GM12878 (cell line): Measurements from ENCODE around the gene NOP56. TPM values are rescaled to one million over a fixed set of nuclear protein-coding genes. Genes with fewer than 3 reads are reported as not detected.

Experiments
- BHLHE40 ChIP-seq, 2 experiments: fragments of 450-650 bp in 1 of 2; IDR thresholded peaks; 2 replicates each; pipeline ENCODE4 v1.6.1; 2011 to 2017; ENCODE audit warnings: low read depth in 2 of 2, borderline replicate concordance in 1 of 2, improper control_type of control experiment in 1 of 2, low read length in 1 of 2, mild to moderate bottlenecking in 1 of 2
- CHD2 ChIP-seq: IDR thresholded peaks from 2 replicates; pipeline ENCODE4 v1.6.1; 2011; ENCODE audit warnings: low read depth, low read length, improper control_type of control experiment, borderline replicate concordance
- EGR1 ChIP-seq, 2 experiments: IDR thresholded peaks; 1 replicate in 1 of 2; 2 replicates in 1 of 2; pipeline ENCODE4 v1.6.1; 2011 to 2012; ENCODE audit warnings: low read depth in 2 of 2, low read length in 2 of 2, borderline replicate concordance in 1 of 2, mild to moderate bottlenecking in 1 of 2, moderate library complexity in 1 of 2
- MXI1 ChIP-seq: fragments of 150-350 bp; IDR thresholded peaks from 2 replicates; pipeline ENCODE4 v1.6.1; 2011; ENCODE audit warnings: low read depth, mild to moderate bottlenecking, inconsistent platforms, low read length, improper control_type of control experiment
- NFYA ChIP-seq: IDR thresholded peaks from 2 replicates; pipeline ENCODE4 v1.6.1; 2011; ENCODE audit warnings: low read depth, mild to moderate bottlenecking, low read length, improper control_type of control experiment, borderline replicate concordance
- NKRF ChIP-seq: fragments of 450-650 bp; conservative IDR thresholded peaks from 2 replicates; pipeline ENCODE4 v1.6.1; 2017; ENCODE audit warnings: mild to moderate bottlenecking, moderate library complexity
- NR2F1 ChIP-seq: fragments of 450-650 bp; conservative IDR thresholded peaks from 2 replicates; pipeline ENCODE4 v1.6.1; 2017; ENCODE audit warnings: mild to moderate bottlenecking
- PKNOX1 ChIP-seq: fragments of 450-650 bp; IDR thresholded peaks from 2 replicates; pipeline ENCODE4 v1.6.1; 2016; ENCODE audit warnings: mild to moderate bottlenecking
- PML ChIP-seq: IDR thresholded peaks from 2 replicates; pipeline ENCODE4 v1.6.1; 2012; ENCODE audit warnings: low read length, inconsistent platforms
- SMC3 ChIP-seq: IDR thresholded peaks from 2 replicates; pipeline ENCODE4 v1.6.1; 2011; ENCODE audit warnings: low read length, improper control_type of control experiment, borderline replicate concordance
- SP1 ChIP-seq: IDR thresholded peaks from one replicate; pipeline ENCODE4 v1.6.1; 2011; ENCODE audit warnings: low read depth, low read length
- SRF ChIP-seq, 2 experiments: IDR thresholded peaks; 2 replicates each; pipeline ENCODE4 v1.6.1; 2011; ENCODE audit warnings: low read depth in 2 of 2, low read length in 2 of 2, mild to moderate bottlenecking in 1 of 2, moderate library complexity in 1 of 2
- WRNIP1 ChIP-seq: IDR thresholded peaks from 2 replicates; pipeline ENCODE4 v1.6.1; 2011; ENCODE audit warnings: low read depth, low read length, improper control_type of control experiment, borderline replicate concordance
- ZNF207 ChIP-seq: fragments of 450-650 bp; IDR thresholded peaks from 2 replicates; pipeline ENCODE4 v1.6.1; 2014; ENCODE audit warnings: antibody characterized with exemption, mild to moderate bottlenecking, borderline replicate concordance
- ZNF384 ChIP-seq: IDR thresholded peaks from 2 replicates; pipeline ENCODE4 v1.6.1; 2012; ENCODE audit warnings: low read depth, mild to moderate bottlenecking, low read length, improper control_type of control experiment, borderline replicate concordance
- polyA plus RNA-seq, 11 experiments: library from polyadenylated mRNA; depleted of rRNA in 4 of 11; unstranded in 6 of 11; stranded (reverse) in 5 of 11; fragments of >200 nt; fragmentation: Nextera tagmentation in 4 of 11; fragmentation: Illumina TruSeq in 1 of 11; extraction: Ambion mirVana in 4 of 11; extraction: Trizol in 1 of 11; gene quantifications; 1 replicate in 1 of 11; 2 replicates in 10 of 11; pipeline versions ENCODE4 v1.2.1 to v1.2.3, GENCODE V29; 2011 to 2016; ENCODE audit warnings: inconsistent platforms in 2 of 11, missing spikeins in 2 of 11, low read depth in 1 of 11
- total RNA-seq, 4 experiments: library from RNA; depleted of rRNA in 3 of 4; stranded (reverse); fragments of >200 nt in 3 of 4; fragmentation: Illumina TruSeq in 1 of 4; extraction: Trizol in 1 of 4; gene quantifications; 2 replicates each; pipeline versions ENCODE4 v1.2.1 to v1.2.3, GENCODE V29; 2013 to 2021
- TF ChIP-seq, protein P1 (sequence below): fragments of 450-650 bp; formaldehyde crosslinking; IDR thresholded peaks from 2 replicates; pipeline ENCODE4 v1.4.0; 2022; ENCODE audit warnings: mild to moderate bottlenecking, moderate library complexity
- TF ChIP-seq, protein P2 (sequence below): IDR thresholded peaks from 2 replicates; pipeline ENCODE4 v1.6.1; 2011; ENCODE audit warnings: mild to moderate bottlenecking, low read depth, low read length, moderate library complexity; ENCODE audit not compliant: insufficient replicate concordance
- TF ChIP-seq, protein P3 (sequence below): fragments of 450-650 bp; IDR thresholded peaks from 2 replicates; pipeline ENCODE4 v1.6.1; 2017; ENCODE audit warnings: low read depth, mild to moderate bottlenecking, moderate library complexity

The NOP56 gene
- total and polyA plus RNA-seq, 10 of the 15 experiments (the other 5 are each of a cell fraction or from before 2014, with no cell fraction given): 254 to 550 (median 464) TPM

DNA sequence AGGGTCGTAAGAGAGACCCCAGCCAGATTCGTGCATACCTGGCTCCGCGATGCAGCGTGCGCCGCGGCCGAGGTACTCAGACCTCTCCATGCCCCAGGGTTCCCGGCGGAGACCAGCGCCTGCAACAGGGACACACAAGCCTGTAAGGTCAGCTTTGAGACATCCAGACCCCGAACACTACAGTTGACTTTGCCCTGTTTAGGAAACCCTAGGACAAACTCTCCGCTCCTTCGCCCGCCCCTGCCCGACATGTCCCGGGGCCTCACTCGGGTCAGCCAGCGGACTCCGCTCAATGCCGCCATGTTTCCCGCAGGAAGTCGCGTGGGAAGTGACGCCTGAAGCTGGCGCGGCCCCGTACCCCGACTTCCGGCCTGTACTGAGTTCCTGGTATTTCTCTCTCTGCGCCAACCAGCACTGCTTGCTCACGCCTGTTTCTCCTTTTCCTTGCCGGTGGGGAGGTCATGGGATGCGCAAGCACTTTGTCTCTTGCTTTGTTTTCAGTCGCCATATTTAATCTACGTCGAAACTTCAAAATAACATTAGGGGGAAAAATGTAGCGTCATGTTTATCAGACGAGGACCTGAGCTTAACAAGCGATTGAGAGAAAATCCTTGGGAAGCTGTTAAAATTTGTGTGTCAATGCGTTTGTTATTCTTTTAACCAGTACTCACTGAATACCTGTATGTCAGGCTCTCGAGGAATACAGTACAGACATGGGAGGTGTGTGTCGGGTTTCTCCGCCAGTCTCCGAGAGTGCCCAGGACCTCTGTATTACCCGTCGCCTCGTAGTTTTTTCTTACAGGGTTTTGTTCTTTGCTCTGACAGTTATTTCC is 11.7 kb downstream of the NOP56 start, which contains the start of gene IDH3B (continued):
- no peak for TF ChIP-seq PKNOX1
- TF ChIP-seq, protein P1, sequence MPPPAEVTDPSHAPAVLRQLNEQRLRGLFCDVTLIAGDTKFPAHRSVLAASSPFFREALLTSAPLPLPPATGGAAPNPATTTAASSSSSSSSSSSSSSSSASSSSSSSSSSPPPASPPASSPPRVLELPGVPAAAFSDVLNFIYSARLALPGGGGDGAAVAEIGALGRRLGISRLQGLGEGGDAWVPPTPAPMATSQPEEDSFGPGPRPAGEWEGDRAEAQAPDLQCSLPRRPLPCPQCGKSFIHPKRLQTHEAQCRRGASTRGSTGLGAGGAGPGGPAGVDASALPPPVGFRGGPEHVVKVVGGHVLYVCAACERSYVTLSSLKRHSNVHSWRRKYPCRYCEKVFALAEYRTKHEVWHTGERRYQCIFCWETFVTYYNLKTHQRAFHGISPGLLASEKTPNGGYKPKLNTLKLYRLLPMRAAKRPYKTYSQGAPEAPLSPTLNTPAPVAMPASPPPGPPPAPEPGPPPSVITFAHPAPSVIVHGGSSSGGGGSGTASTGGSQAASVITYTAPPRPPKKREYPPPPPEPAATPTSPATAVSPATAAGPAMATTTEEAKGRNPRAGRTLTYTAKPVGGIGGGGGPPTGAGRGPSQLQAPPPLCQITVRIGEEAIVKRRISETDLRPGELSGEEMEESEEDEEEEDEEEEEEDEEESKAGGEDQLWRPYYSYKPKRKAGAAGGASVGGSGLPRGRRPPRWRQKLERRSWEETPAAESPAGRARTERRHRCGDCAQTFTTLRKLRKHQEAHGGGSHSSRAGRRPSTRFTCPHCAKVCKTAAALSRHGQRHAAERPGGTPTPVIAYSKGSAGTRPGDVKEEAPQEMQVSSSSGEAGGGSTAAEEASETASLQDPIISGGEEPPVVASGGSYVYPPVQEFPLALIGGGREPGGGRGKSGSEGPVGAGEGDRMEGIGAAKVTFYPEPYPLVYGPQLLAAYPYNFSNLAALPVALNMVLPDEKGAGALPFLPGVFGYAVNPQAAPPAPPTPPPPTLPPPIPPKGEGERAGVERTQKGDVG (CRISPR knock-in tag): no peak
- peak; percentile 58; the same call in 1 of the 2 replicates for TF ChIP-seq NR2F1
- TF ChIP-seq WRNIP1: no peak
- TF ChIP-seq PML: peak; percentile 97
- TF ChIP-seq EGR1 (IDR thresholded peaks at IDR 0.05; ENCODE audit: borderline replicate concordance in 1 of 2, low read depth in 2 of 2, low read length in 2 of 2): peak; percentile 22 to 81; a peak in 2 of 3 replicates
- TF ChIP-seq NFYA: no peak
- peak; percentile 38 to 50; a peak in 2 of 4 replicates for TF ChIP-seq BHLHE40 (IDR thresholded peaks at IDR 0.05; ENCODE audit: borderline replicate concordance in 1 of 2, low read depth in 2 of 2, low read length in 1 of 2)
- peak; percentile 73; the same call in 1 of the 2 replicates for TF ChIP-seq CHD2
- TF ChIP-seq ZNF384: no peak
- TF ChIP-seq SRF (IDR thresholded peaks at IDR 0.05; ENCODE audit: low read depth in 2 of 2, low read length in 2 of 2): peak; percentile 50 to 95
- peak; percentile 47 for TF ChIP-seq MXI1
- peak; percentile 32 for TF ChIP-seq SP1
- TF ChIP-seq ZNF207: peak; percentile 51; the same call in 1 of the 2 replicates
- peak; percentile 42 for TF ChIP-seq NKRF
- TF ChIP-seq, protein P2, sequence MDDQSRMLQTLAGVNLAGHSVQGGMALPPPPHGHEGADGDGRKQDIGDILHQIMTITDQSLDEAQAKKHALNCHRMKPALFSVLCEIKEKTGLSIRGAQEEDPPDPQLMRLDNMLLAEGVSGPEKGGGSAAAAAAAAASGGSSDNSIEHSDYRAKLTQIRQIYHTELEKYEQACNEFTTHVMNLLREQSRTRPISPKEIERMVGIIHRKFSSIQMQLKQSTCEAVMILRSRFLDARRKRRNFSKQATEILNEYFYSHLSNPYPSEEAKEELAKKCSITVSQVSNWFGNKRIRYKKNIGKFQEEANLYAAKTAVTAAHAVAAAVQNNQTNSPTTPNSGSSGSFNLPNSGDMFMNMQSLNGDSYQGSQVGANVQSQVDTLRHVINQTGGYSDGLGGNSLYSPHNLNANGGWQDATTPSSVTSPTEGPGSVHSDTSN: no peak
- TF ChIP-seq SMC3: no peak
- TF ChIP-seq, protein P3, sequence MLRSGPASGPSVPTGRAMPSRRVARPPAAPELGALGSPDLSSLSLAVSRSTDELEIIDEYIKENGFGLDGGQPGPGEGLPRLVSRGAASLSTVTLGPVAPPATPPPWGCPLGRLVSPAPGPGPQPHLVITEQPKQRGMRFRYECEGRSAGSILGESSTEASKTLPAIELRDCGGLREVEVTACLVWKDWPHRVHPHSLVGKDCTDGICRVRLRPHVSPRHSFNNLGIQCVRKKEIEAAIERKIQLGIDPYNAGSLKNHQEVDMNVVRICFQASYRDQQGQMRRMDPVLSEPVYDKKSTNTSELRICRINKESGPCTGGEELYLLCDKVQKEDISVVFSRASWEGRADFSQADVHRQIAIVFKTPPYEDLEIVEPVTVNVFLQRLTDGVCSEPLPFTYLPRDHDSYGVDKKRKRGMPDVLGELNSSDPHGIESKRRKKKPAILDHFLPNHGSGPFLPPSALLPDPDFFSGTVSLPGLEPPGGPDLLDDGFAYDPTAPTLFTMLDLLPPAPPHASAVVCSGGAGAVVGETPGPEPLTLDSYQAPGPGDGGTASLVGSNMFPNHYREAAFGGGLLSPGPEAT: peak; percentile 100
